Neural crest cell (in vitro differentiated cells): ENCODE measurements around the gene FNDC3A. TPM values are rescaled to one million over a fixed set of nuclear protein-coding genes. Genes with fewer than 3 reads are reported as not detected.
"Not testable (repeated sequence)": the region's sequence is repeated elsewhere in the genome, so short reads cannot be mapped to it uniquely, and the experiment has no call there.

ENCODE experiments used
- DNase-seq: peaks from one replicate; pipeline ENCODE4 v3.0.0; 2021; ENCODE audit warnings: low read depth, mixed read lengths, low spot score
- H3K27ac Mint-ChIP-seq: one replicate; pipeline ENCODE4 v1.8.0; 2021; ENCODE audit warnings: mild to moderate bottlenecking, mixed read lengths; ENCODE audit not compliant: unreplicated experiment
- H3K27me3 Mint-ChIP-seq: 2 replicates; pipeline ENCODE4 v1.8.0; 2021; ENCODE audit warnings: low read depth, mild to moderate bottlenecking, mixed read lengths
- H3K36me3 Mint-ChIP-seq: 2 replicates; pipeline ENCODE4 v1.8.0; 2021; ENCODE audit warnings: low read depth, mild to moderate bottlenecking, mixed read lengths
- H3K4me1 Mint-ChIP-seq: 2 replicates; pipeline ENCODE4 v1.8.0; 2021; ENCODE audit warnings: mixed read lengths
- H3K4me3 Mint-ChIP-seq: one replicate; pipeline ENCODE4 v1.8.0; 2021; ENCODE audit warnings: mild to moderate bottlenecking, mixed read lengths
- H3K9me3 Mint-ChIP-seq: 2 replicates; pipeline ENCODE4 v1.8.0; 2021; ENCODE audit warnings: mixed read lengths
- CTCF ChIP-seq: fragments of 200-600 bp; sonication (generic); conservative IDR thresholded peaks from 2 replicates; pipeline ENCODE4 v1.5.0; 2021; ENCODE audit warnings: antibody characterized with exemption, mild to moderate bottlenecking
- total RNA-seq: library from RNA; stranded (reverse); gene quantifications from 2 replicates; pipeline ENCODE4 v1.2.1, GENCODE V29; 2021

FNDC3A gene
- total RNA-seq, 1 donor from 2014 or later = 57.1 TPM

- TF ChIP-seq CTCF = no peak
- peaks cover 43% of the 10 kb centered on the region for H3K36me3 Mint-ChIP-seq
- peaks cover 20% of the 10 kb centered on the region for H3K9me3 Mint-ChIP-seq
- no peaks in the 10 kb centered on the region for H3K27me3 Mint-ChIP-seq
- no peak overlapping the region for H3K27ac Mint-ChIP-seq
- peaks cover 5% of the 10 kb centered on the region for H3K4me1 Mint-ChIP-seq
- H3K4me3 Mint-ChIP-seq = no peak overlapping the region
- no peak for DNase-seq
These were observed 23.1 kb downstream of the FNDC3A start for GRCh38 chr13:48998641-48999292.

GRCh38 chr13:49000247-49000646 is 24.5 kb downstream of the FNDC3A start:
- peaks cover 43% of the 10 kb centered on the region for H3K36me3 Mint-ChIP-seq

DNA sequence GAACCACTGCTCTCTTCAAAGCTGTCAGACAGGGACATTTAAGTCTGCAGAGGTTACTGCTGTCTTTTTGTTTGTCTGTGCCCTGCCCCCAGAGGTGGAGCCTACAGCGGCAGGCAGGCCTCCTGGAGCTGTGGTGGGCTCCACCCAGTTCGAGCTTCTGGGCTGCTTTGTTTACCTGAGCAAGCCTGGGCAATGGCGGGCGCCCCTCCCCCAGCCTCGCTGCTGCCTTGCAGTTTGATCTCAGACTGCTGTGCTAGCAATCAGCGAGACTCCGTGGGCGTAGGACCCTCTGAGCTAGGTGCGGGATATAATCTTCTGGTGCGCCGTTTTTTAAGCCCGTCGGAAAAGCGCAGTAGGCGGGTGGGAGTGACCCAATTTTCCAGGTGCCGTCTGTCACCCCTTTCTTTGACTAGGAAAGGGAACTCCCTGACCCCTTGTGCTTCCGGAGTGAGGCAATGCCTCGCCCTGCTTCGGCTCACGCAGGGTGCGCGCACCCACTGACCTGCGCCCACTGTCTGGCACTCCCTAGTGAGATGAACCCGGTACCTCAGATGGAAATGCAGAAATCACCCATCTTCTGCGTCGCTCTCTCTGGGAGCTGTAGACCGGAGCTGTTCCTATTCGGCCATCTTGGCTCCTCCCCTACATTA is 43.4 kb downstream of the FNDC3A start:
- not testable (repeated sequence) for H3K27ac Mint-ChIP-seq, H3K27me3 Mint-ChIP-seq, H3K4me1 Mint-ChIP-seq, DNase-seq, H3K4me3 Mint-ChIP-seq, H3K9me3 Mint-ChIP-seq
- peaks cover 33% of the 10 kb centered on the region for H3K36me3 Mint-ChIP-seq

More at GRCh38 chr13:49000247-49000646, 24.5 kb downstream of the FNDC3A start:
- Mint-ChIP-seq H3K4me3 (no peak overlapping the region), H3K9me3 (peaks cover 20% of the 10 kb centered on the region), H3K4me1 (peaks cover 5% of the 10 kb centered on the region), H3K27me3 (no peaks in the 10 kb centered on the region), H3K27ac (no peak overlapping the region)
- no peak for DNase-seq
- TF ChIP-seq CTCF = no peak

GRCh38 chr13:49020328-49020727 is 44.6 kb downstream of the FNDC3A start:
- H3K27me3 Mint-ChIP-seq = no peaks in the 10 kb centered on the region
- DNase-seq = no peak
- no peak overlapping the region for H3K27ac Mint-ChIP-seq
- no peaks in the 10 kb centered on the region for H3K4me1 Mint-ChIP-seq
- TF ChIP-seq CTCF = no peak
- peaks cover 34% of the 10 kb centered on the region for H3K36me3 Mint-ChIP-seq
- no peak overlapping the region for H3K4me3 Mint-ChIP-seq
- peaks cover 2% of the 10 kb centered on the region for H3K9me3 Mint-ChIP-seq

GRCh38 chr13:49020940-49021553 is 45.3 kb downstream of the FNDC3A start:
- H3K36me3 Mint-ChIP-seq = peaks cover 35% of the 10 kb centered on the region
- no peaks in the 10 kb centered on the region for H3K27me3 Mint-ChIP-seq
- H3K27ac Mint-ChIP-seq = no peak overlapping the region
- peaks cover 2% of the 10 kb centered on the region for H3K9me3 Mint-ChIP-seq
- no peaks in the 10 kb centered on the region for H3K4me1 Mint-ChIP-seq
- H3K4me3 Mint-ChIP-seq = no peak overlapping the region
- DNase-seq = no peak
- no peak for TF ChIP-seq CTCF

- H3K27ac Mint-ChIP-seq = no peak overlapping the region
These were observed 46.2 kb downstream of the FNDC3A start for GRCh38 chr13:49021953-49022352.

More at GRCh38 chr13:49021953-49022352, 46.2 kb downstream of the FNDC3A start:
- Mint-ChIP-seq H3K36me3 (peaks cover 38% of the 10 kb centered on the region), H3K9me3 (peaks cover 2% of the 10 kb centered on the region), H3K27me3 (no peaks in the 10 kb centered on the region), H3K4me1 (no peaks in the 10 kb centered on the region), H3K4me3 (no peak overlapping the region)
- no peak for DNase-seq
- no peak for TF ChIP-seq CTCF
